GM19099 (cell line): ENCODE data around the gene CARNS1.

ENCODE experiments used
- POLR2A ChIP-seq: IDR thresholded peaks from 3 replicates; pipeline ENCODE4 v1.6.1; 2011; ENCODE audit warnings: low read depth; ENCODE audit not compliant: insufficient read length; ENCODE audit errors: extremely low read depth

The CARNS1 gene

GRCh38 chr11:67437809-67438157 lies 22.3 kb downstream of the CARNS1 start:
- TF ChIP-seq POLR2A: no peak

- TF ChIP-seq POLR2A: peak; percentile 73
Observed at GRCh38 chr11:67438158-67438902, 22.9 kb downstream of the CARNS1 start.

DNA sequence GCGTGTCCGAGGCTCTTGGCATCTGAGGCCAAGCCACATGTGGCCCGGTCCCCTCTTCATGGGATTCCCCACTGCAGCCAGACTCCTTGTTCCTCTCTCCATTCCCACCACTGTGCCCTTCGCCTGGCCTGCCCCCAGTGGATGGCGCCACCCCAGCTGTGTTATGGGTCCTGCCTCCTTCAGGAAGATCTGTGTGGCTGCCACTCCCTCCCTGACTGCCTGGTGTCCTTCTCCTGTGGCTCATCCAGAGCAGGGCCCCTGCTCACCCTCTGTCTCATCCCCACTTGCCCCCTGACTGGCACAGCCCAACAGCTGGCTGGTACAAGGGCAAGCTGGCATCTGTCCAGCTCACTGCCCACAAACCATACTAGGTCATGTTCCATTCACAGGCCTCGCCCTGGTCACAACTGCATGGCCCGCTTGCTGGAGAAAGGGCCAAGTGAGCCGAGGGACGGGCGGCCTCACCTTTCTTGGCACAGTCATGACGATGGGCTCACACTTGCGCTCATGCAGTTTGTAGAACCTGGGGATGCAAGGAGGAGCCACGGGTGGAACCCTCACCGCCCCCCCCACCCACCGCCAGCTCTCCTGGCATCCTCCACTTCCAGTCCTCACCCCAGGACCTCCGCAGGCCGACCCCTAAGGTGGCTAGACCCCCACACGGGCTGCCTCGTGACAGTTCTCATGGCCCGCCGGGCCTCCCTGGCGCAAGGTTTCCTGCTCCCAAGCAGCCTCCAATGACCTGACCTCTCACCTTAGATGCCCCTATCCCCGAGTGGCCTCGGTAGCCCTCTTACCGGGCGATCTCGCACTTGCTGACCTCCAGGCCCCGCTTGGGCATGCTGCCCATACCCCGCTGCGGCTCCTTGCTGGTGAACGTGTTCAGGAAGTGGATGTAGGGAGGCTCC lies 24.1 kb downstream of the CARNS1 start:
- TF ChIP-seq POLR2A: peak; percentile 10

DNA sequence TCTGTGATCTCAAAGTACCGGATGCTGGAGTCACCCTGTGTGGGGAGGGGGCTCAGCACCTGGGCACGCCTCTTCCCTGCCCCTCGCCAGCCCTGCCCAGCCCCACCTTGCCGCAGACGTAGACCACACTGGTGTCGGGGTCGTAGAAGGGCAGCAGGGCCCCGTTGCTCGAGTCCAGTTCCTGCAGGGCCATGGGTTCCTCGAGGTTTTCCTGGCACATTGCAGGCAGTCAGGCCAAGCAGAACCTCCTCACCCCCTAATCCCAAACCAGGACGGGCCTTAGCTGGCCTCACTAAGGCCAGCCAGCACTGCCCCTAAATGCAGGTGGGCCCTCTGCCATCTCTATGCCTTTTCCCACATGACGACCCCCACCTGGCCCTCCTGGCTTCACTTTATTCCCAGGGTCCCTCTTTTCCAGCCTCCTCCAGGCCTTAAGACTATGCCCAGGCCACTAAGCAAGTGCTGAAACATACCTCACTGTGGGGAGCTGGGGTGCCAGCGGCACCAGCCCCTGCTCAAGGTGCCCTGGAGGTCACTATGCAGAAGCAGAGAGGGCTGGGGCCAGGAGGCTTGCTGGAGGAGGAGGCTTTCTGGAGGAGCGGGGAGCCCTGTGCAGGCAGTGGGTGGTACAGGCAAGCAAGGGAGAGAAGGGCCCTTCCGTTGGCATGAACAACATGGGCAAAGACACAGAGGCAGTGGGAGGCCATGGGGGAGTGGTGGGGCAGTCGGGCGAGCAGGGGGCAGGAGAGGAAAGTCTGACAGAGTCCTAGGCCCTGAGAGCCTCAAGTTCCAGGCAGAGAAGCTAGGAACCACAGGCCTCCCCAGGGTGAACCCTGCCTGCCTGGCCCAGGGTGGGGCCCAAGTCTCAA lies 25.0 kb downstream of the CARNS1 start:
- TF ChIP-seq POLR2A: no peak

DNA sequence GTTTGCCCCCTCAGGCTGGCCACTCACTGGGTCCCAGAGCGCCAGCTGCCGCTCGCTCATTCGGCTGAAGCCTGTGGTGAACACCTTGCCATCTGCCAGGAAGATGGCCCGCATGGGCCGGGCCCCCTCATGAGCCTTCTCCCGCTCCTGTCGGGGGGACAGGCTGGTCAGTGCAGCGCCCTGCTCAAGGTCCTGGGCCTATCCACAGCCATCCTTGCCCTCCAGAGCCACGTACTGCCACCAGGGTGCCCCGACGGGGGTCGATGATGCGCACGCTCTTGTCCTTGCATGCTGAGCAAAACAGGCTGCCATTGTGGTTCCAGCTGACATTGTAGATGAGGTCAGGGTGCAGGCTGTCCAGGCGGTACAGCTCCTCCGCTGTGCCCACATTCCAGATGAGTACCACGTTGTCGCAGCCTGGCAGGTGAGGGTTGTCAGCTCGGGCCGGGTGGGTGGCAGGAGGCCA lies 25.7 kb downstream of the CARNS1 start:
- TF ChIP-seq POLR2A: peak; percentile 17

- TF ChIP-seq POLR2A: no peak
Observed at GRCh38 chr11:67441731-67442351, 26.4 kb downstream of the CARNS1 start.

DNA sequence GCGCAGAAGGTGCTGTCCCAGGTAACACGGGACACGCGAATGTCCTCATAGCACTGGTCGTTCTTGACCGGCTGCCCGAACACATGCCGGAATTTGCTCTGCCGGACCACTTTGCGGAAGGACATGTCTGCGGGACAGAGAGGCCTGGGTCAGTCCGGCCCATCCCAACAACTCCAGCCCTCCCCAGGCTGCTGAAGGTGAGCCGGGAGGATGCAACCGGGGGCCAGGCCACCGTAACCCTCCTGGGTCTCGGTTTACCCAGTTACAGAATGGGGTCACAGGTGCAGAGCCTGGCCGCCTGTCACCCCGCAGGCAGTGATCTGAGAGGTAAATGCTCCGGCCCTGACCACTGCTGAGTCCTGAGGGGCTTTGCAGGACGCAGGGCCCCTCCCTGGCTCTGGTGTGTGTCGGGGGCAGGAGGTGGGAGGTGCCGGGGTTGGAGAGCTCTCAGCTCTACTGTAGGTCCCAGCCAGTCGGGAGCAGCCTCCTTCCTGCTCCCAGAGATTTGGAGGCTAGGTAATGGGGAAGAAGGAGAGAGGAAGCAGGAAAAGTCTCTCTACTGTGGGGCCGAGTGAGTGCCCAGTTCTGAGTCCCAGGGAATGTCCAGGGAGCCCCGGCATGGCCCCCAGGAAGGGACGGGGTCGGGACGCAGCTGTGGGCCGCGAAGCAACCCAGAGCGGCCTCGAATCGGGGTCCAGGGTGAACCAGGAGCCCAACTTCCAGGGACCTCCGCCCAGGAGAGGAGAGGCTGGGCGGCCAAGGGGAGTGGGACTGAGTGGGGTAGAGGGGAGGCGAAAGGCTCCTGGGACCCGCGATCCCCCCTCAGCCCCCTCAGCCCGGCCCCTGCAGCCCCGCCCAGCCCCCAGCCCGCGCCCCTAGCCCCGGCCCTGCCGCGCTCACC lies 27.3 kb downstream of the CARNS1 start:
- TF ChIP-seq POLR2A: no peak

DNA sequence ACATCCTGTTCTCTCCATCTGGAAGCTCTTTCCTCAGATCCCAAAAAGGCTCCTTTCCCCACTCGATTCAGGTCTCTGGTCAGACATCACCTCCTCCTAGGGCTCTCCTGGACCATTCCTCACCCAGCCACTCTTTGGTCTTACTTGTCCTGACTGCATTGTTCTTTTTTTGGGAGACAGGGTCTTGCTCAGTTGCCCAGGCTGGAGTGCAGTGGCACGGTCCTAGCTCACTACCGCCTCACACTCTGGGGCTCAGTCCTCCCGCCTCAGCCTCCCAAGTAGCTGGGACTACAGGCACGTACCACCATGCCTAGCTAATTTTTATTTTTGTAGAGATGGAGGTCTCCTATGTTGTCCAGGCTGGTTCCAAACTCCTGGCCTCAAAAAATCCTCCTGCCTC lies 30.0 kb downstream of the CARNS1 start:
- TF ChIP-seq POLR2A: no peak

GRCh38 chr11:67448220-67448609 lies 32.7 kb downstream of the CARNS1 start:
- no peak for TF ChIP-seq POLR2A

GRCh38 chr11:67449116-67449844 lies 33.8 kb downstream of the CARNS1 start:
- no peak for TF ChIP-seq POLR2A

DNA sequence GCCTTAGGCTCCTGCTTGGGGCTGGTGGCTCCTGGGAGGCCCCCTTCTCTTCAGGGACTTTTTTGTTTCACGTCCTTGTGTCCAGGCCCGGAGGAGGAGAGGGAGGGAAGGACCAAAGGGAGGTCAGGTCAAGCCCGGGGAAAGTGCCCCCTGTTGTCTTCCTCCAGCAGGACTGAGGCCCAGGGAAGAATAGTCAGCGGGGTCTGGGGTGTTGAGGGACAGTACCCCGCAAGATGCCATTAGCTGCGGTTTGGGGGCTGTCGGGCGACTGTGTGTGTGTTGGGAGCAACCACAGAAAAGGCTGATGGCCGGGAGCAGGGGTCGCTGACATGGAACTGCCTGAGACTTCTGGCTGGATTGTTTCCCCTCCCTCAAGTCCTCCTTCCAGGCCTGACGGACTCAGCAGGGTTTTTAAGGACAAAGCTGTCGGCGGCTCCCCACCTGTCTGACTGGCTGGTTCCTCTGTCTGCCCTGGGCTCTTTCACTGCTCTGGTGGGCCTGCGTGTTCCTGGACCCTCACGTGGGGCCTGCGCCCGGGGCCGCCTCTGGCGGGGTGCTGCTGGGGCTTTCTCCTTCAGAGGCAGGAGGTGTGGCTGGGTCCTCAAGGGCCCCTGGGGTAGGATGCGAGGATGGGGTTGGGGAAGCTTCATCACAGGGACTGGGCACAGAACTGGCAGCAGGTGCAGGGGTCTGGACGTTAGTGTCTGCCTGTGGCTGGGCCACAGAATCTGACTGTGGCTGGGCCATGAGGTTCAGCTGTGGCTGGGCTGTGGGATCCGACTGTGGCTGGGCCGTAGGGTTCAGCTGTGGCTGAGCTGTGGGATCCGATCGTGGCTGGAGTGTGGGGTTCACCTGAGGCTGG lies 35.5 kb downstream of the CARNS1 start:
- no peak for TF ChIP-seq POLR2A

DNA sequence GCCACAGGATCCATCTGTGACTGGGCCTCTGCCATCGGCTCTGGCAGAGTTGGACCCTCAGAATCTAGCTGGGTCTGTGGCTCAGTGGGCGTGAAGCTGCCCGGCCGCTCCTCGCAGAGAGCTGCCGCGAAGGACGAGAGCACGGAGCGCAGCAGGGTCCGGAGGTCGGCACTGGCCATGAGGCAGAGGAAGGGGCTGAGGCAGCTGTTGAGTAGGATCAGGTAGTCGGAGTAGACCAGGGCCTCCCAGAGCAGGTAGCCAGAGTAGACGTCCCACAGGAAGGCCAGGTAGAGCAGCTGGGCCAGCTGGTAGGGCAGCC lies 36.1 kb downstream of the CARNS1 start:
- TF ChIP-seq POLR2A: no peak
